Testis (tissue), 3 donors: ENCODE measurements around the gene SLC25A11. TPM values are rescaled to one million over a fixed set of nuclear protein-coding genes. Genes with fewer than 3 reads are reported as not detected.

ENCODE experiments used
- DNase-seq: peaks from one replicate; pipeline ENCODE4 v3.0.0-alpha.2; 2019
- H3K27ac ChIP-seq, 2 donors: fragments of 200-600 bp; sonication (generic); one replicate each; pipeline ENCODE4 v1.5.1; 2019
- H3K27me3 ChIP-seq: fragments of 200-600 bp; sonication (generic); one replicate; pipeline ENCODE4 v1.5.1; 2019
- H3K36me3 ChIP-seq: fragments of 200-600 bp; sonication (generic); one replicate; pipeline ENCODE4 v1.5.1; 2017; ENCODE audit warnings: low read depth; ENCODE audit errors: missing control alignments
- H3K4me1 ChIP-seq: fragments of 200-600 bp; sonication (generic); one replicate; pipeline ENCODE4 v1.5.1; 2019
- H3K4me3 ChIP-seq, 2 donors: fragments of 200-600 bp; sonication (generic); one replicate each; pipeline ENCODE4 v1.5.1; 2017 to 2019
- H3K9me3 ChIP-seq: fragments of 200-600 bp; sonication (generic); one replicate; pipeline ENCODE4 v1.5.1; 2017
- CTCF ChIP-seq, 3 experiments: fragments of 450-650 bp in 2 of 3; fragments of 200-600 bp in 1 of 3; sonication (generic) in 1 of 3; IDR thresholded peaks; one replicate each; pipeline ENCODE4 v1.5.1; 2016 to 2019; ENCODE audit warnings: antibody characterized with exemption in 3 of 3, mild to moderate bottlenecking in 2 of 3, moderate library complexity in 1 of 3
- POLR2A ChIP-seq: fragments of 450-650 bp; IDR thresholded peaks from one replicate; pipeline ENCODE4 v1.6.1; 2017; ENCODE audit warnings: antibody characterized with exemption, mild to moderate bottlenecking, moderate library complexity
- WGBS, 2 donors: methylation state at CpG; one replicate each; pipeline ENCODE4 v1.1.5; 2018; 5-methylcytosine and 5-hydroxymethylcytosine counted together
- intact Hi-C: fragments of 100-400 bp; cut with DNase I; formaldehyde crosslinking; loops from one replicate; pipeline ENCODE4 v1.15.1; 2023; ENCODE audit warnings: low total_unique reads
- polyA plus RNA-seq: library from polyadenylated mRNA; stranded (reverse); fragments of 350-450 nt; fragmentation: Illumina TruSeq; extraction: RNeasy Lipid Tissue Mini Kit (QIAGEN cat#74804); gene quantifications from one replicate; pipeline ENCODE4 v1.2.3, GENCODE V29; 2014; ENCODE audit warnings: low read depth, low replicate concordance; ENCODE audit not compliant: insufficient read depth
- total RNA-seq, 2 donors: library from RNA; depleted of rRNA; stranded (reverse); fragments of >200 nt; gene quantifications; one replicate each; pipeline ENCODE4 v1.2.3, GENCODE V29; 2016

The SLC25A11 gene
- total and polyA plus RNA-seq, 3 donors from 2014 or later, result 23.7 to 25.9 (median 24.3) TPM

GRCh38 chr17:4966844-4967538, 27.1 kb upstream of the SLC25A11 start:
- Histone ChIP-seq H3K9me3 (no peaks in the 10 kb centered on the region), H3K27ac (peak overlapping the region; percentile 87 to 97), H3K36me3 (no peaks in the 10 kb centered on the region), H3K4me1 (peaks cover 22% of the 10 kb centered on the region), H3K4me3 (peak overlapping the region; percentile 67 to 76), H3K27me3 (no peaks in the 10 kb centered on the region)
- intact Hi-C loops, result no loop called here
- TF ChIP-seq POLR2A, result no peak
- TF ChIP-seq CTCF (IDR thresholded peaks at IDR 0.05), result no peak
- WGBS, 2 donors, result 0 to 1% methylated on average over 23 to 30 of the region's 42 CpGs
- DNase-seq, result peak; percentile 99

- Histone ChIP-seq H3K4me3 (no peak overlapping the region), H3K36me3 (no peaks in the 10 kb centered on the region), H3K27ac (no peak overlapping the region), H3K27me3 (no peaks in the 10 kb centered on the region), H3K9me3 (no peaks in the 10 kb centered on the region), H3K4me1 (peaks cover 22% of the 10 kb centered on the region)
- TF ChIP-seq POLR2A (no peak), CTCF (IDR thresholded peaks at IDR 0.05) (no peak)
- WGBS, 2 donors, result 76 to 78% methylated on average over 15 of the region's 15 CpGs
- intact Hi-C loops, result no loop called here
- DNase-seq, result no peak
These were observed 25.6 kb upstream of the SLC25A11 start for GRCh38 chr17:4965311-4965986.

- Histone ChIP-seq H3K27ac (no peak overlapping the region), H3K36me3 (no peaks in the 10 kb centered on the region), H3K9me3 (no peaks in the 10 kb centered on the region), H3K4me3 (no peak overlapping the region), H3K4me1 (peaks cover 2% of the 10 kb centered on the region), H3K27me3 (no peaks in the 10 kb centered on the region)
- no peak for TF ChIP-seq POLR2A
- no peak for TF ChIP-seq CTCF (IDR thresholded peaks at IDR 0.05)
- no peak for DNase-seq
- 88 to 90% methylated on average over 9 of the region's 9 CpGs for WGBS, 2 donors
- intact Hi-C loops, result no loop called here
These were observed 20.6 kb upstream of the SLC25A11 start for GRCh38 chr17:4960279-4960922.

GRCh38 chr17:4959261-4959965, 19.6 kb upstream of the SLC25A11 start:
- Histone ChIP-seq H3K9me3 (no peaks in the 10 kb centered on the region), H3K27ac (no peak overlapping the region), H3K27me3 (no peaks in the 10 kb centered on the region), H3K36me3 (no peaks in the 10 kb centered on the region), H3K4me3 (no peak overlapping the region), H3K4me1 (no peaks in the 10 kb centered on the region)
- intact Hi-C loops, result no loop called here
- 87 to 88% methylated on average over 18 of the region's 18 CpGs for WGBS, 2 donors
- no peak for TF ChIP-seq POLR2A
- no peak for TF ChIP-seq CTCF (IDR thresholded peaks at IDR 0.05)
- DNase-seq, result no peak
